SU-DHL-6 (cell line): ENCODE data around the gene CDK13.
"Not testable (repeated sequence)": the region's sequence is repeated elsewhere in the genome, so short reads cannot be mapped to it uniquely, and the experiment has no call there.

ENCODE experiments used
- H2AFZ ChIP-seq: fragments of 200-600 bp; sonication (generic); 2 replicates; pipeline ENCODE4 v1.6.1; 2014; ENCODE audit warnings: low read depth, mild to moderate bottlenecking, moderate library complexity, mixed read lengths, antibody characterized with exemption, low read length; ENCODE audit not compliant: severe bottlenecking
- H3F3A ChIP-seq: fragments of 200-600 bp; shearing (Covaris generic); 2 replicates; pipeline ENCODE4 v1.6.0; 2016; ENCODE audit warnings: antibody characterized with exemption, mild to moderate bottlenecking; ENCODE audit not compliant: insufficient read depth
- H3K27ac ChIP-seq: fragments of 200-600 bp; sonication (generic); 2 replicates; pipeline ENCODE4 v1.5.1; 2016; ENCODE audit warnings: low read depth, mild to moderate bottlenecking, low read length, moderate library complexity, mixed read lengths
- H3K27me3 ChIP-seq: fragments of 200-600 bp; sonication (generic), shearing (Covaris generic); 2 replicates; pipeline ENCODE4 v1.6.0; 2014; ENCODE audit warnings: mild to moderate bottlenecking, low read length
- H3K36me3 ChIP-seq: fragments of 200-600 bp; sonication (generic); 2 replicates; pipeline ENCODE4 v1.6.1; 2014; ENCODE audit warnings: mild to moderate bottlenecking, low read length, mixed read lengths
- H3K4me2 ChIP-seq: fragments of 300-600, 200-600 bp; shearing (Covaris generic), sonication (generic); 2 replicates; pipeline ENCODE4 v1.6.0; 2014; ENCODE audit warnings: low read length, low read depth, mild to moderate bottlenecking; ENCODE audit not compliant: poor library complexity, severe bottlenecking
- H3K4me3 ChIP-seq: fragments of 200-600 bp; sonication (generic); 2 replicates; pipeline ENCODE4 v1.5.1; 2014; ENCODE audit warnings: antibody characterized with exemption, low read length, mild to moderate bottlenecking, mixed read lengths; ENCODE audit not compliant: insufficient read depth, poor library complexity, severe bottlenecking
- H3K79me2 ChIP-seq: fragments of 200-600 bp; sonication (generic); 2 replicates; pipeline ENCODE4 v1.6.1; 2014; ENCODE audit warnings: mild to moderate bottlenecking, low read length, moderate library complexity; ENCODE audit not compliant: insufficient read depth
- H3K9ac ChIP-seq: fragments of 200-600 bp; sonication (generic); 2 replicates; pipeline ENCODE4 v1.7.0; 2014; ENCODE audit warnings: mild to moderate bottlenecking, low read length
- H3K9me2 ChIP-seq: fragments of 200-600 bp; sonication (generic); replicated peaks from 2 replicates; pipeline ENCODE4 v1.6.1; 2014; ENCODE audit warnings: low read length; ENCODE audit not compliant: insufficient read depth
- H3K9me3 ChIP-seq: fragments of 200-600 bp; sonication (generic); 2 replicates; pipeline ENCODE4 v1.6.1; 2014; ENCODE audit warnings: low read length, mixed read lengths; ENCODE audit not compliant: insufficient read depth
- H4K20me1 ChIP-seq: fragments of 200-600 bp; sonication (generic); 2 replicates; pipeline ENCODE4 v1.6.1; 2014; ENCODE audit warnings: low read depth, mild to moderate bottlenecking, antibody characterized with exemption, low read length, moderate library complexity, mixed read lengths
- CTCF ChIP-seq: fragments of 200-600 bp; sonication (generic); IDR thresholded peaks from one replicate; pipeline ENCODE4 v1.5.1; 2017; ENCODE audit warnings: antibody characterized with exemption, mild to moderate bottlenecking, low read length, moderate library complexity; ENCODE audit not compliant: insufficient read depth, poor library complexity, severe bottlenecking
- EZH2phosphoT487 ChIP-seq: fragments of 200-600 bp; sonication (generic), shearing (Covaris generic); conservative IDR thresholded peaks from 2 replicates; pipeline ENCODE4 v1.6.1; 2018; ENCODE audit warnings: mild to moderate bottlenecking, antibody characterized with exemption, low read length, moderate library complexity, mixed read lengths

CDK13 gene

DNA sequence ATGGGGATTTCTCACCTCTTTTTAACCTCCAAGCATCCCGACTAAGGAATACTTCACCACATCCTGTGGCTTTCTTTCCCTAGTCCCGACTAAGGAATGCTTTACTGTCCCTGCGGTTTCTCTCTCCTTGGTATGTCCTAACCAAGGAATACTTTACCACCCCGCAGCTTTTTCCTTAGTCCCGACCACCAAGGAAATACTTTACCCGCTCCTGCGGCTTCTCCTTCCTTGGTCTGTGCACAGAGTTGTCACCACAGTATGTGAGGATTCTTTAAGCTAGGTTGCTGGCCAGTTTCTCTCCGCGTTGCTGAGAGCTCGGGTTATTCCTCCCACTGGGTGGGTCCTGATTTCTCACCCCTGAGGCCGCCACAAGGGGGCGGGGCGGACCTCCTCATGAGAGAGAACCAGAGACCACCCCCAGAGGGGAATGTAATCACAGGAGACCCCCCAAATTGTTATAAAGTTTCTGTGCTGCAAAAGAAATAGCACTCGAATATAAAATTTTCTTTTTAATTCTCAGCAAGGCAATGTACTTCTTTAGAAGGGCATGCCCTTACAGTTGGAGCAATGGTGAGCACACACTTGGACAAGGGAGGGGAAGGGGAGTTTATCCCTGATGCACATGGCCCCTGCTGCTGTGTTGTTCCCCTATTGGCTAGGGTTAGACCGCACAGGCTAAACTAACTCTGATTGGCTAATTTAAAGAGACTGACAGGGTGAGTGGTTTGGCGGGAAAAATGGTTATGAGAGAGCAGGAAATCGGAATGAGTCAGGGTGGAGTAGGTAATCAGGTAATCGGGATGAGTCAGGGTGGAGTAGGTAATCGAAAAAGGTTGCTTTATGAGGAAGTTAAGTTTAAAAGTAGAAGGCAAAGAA, 197.6 kb downstream of the CDK13 start:
- Histone ChIP-seq H3K27ac (no peak overlapping the region), H3K9me2 (no peaks in the 10 kb centered on the region), H3K27me3 (no peaks in the 10 kb centered on the region), H2AFZ (no peak overlapping the region), H3K9ac (no peak overlapping the region), H3K4me3 (no peak overlapping the region), H4K20me1 (no peaks in the 10 kb centered on the region), H3F3A (no peaks in the 10 kb centered on the region), H3K4me2 (no peak overlapping the region), H3K9me3 (no peaks in the 10 kb centered on the region), H3K79me2 (no peaks in the 10 kb centered on the region), H3K36me3 (no peaks in the 10 kb centered on the region)
- TF ChIP-seq CTCF, result no peak
- TF ChIP-seq EZH2phosphoT487, result no peak

GRCh38 chr7:40148247-40148580, 198.2 kb downstream of the CDK13 start:
- H3K9me2 ChIP-seq, H3K36me3 ChIP-seq, H3K27ac ChIP-seq, H3F3A ChIP-seq, H3K4me3 ChIP-seq, H3K9ac ChIP-seq, H3K27me3 ChIP-seq, H3K4me2 ChIP-seq, H2AFZ ChIP-seq, H4K20me1 ChIP-seq, H3K79me2 ChIP-seq, H3K9me3 ChIP-seq: not testable (repeated sequence)

DNA sequence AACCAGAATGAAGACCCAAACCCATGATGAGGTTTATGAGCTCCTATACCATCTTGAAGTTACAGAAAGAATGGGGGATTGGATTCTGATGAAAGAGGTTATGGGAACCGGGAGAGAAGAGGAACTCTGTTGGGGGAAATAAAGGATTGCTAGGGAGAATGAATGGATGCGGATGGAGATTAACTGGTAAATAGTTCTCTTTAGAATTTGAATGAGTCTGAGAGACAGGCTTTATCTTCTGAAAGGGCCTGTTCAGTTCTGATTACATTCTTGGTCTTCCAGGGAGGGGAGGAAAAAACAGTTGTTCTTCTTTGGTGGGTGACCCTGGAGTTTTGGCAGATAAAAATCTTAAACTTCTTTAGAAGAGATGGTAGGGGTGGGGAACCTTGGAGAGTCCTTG, 198.6 kb downstream of the CDK13 start:
- no peaks in the 10 kb centered on the region for H3F3A ChIP-seq
- no peaks in the 10 kb centered on the region for H3K36me3 ChIP-seq

More for the DNA sequence above, 198.6 kb downstream of the CDK13 start:
- no peaks in the 10 kb centered on the region for H3K27me3 ChIP-seq
- H2AFZ ChIP-seq, result no peak overlapping the region
- H3K4me3 ChIP-seq, result no peak overlapping the region
- no peaks in the 10 kb centered on the region for H4K20me1 ChIP-seq
- no peak overlapping the region for H3K27ac ChIP-seq
- no peaks in the 10 kb centered on the region for H3K9me3 ChIP-seq
- H3K79me2 ChIP-seq, result no peaks in the 10 kb centered on the region
- TF ChIP-seq CTCF (no peak), EZH2phosphoT487 (no peak)
- H3K4me2 ChIP-seq, result no peak overlapping the region
- H3K9me2 ChIP-seq, result no peaks in the 10 kb centered on the region
- no peak overlapping the region for H3K9ac ChIP-seq
